Endodermal cell (in vitro differentiated cells): Measurements from ENCODE around the gene PSEN2. TPM values are rescaled to one million over a fixed set of nuclear protein-coding genes. Genes with fewer than 3 reads are reported as not detected.
"Not testable (repeated sequence)": the region's sequence is repeated elsewhere in the genome, so short reads cannot be mapped to it uniquely, and the experiment has no call there.

Experiments used
- DNase-seq: peaks from one replicate; pipeline ENCODE4 v3.0.0-alpha.2; 2017
- H3K27ac ChIP-seq: 2 replicates; pipeline ENCODE4 v1.5.1; 2013; ENCODE audit warnings: mild to moderate bottlenecking, low read depth, low read length, moderate library complexity
- H3K27me3 ChIP-seq: 2 replicates; pipeline ENCODE4 v1.6.1; 2013; ENCODE audit warnings: mild to moderate bottlenecking, low read length, moderate library complexity; ENCODE audit not compliant: insufficient read depth, control insufficient read depth, poor library complexity, severe bottlenecking
- H3K36me3 ChIP-seq: 2 replicates; pipeline ENCODE4 v1.7.0; 2013; ENCODE audit warnings: mild to moderate bottlenecking, low read length, moderate library complexity; ENCODE audit not compliant: control insufficient read depth, insufficient read depth
- H3K4me1 ChIP-seq: one replicate; pipeline ENCODE4 v1.7.0; 2013; ENCODE audit warnings: low read length; ENCODE audit not compliant: control insufficient read depth, insufficient read depth
- H3K4me3 ChIP-seq: 2 replicates; pipeline ENCODE4 v1.5.1; 2013; ENCODE audit warnings: mild to moderate bottlenecking, low read length, moderate library complexity
- H3K9ac ChIP-seq: 2 replicates; pipeline ENCODE4 v1.6.1; 2013; ENCODE audit warnings: mild to moderate bottlenecking, low read length, moderate library complexity; ENCODE audit not compliant: poor library complexity, severe bottlenecking; ENCODE audit errors: extremely low read depth
- H3K9me3 ChIP-seq: 2 replicates; pipeline ENCODE4 v1.6.1; 2013; ENCODE audit warnings: mild to moderate bottlenecking, low read length, moderate library complexity; ENCODE audit not compliant: control insufficient read depth
- H3K27ac Mint-ChIP-seq: 2 replicates; pipeline ENCODE4 v1.8.0; 2020; ENCODE audit warnings: mixed read lengths
- H3K27me3 Mint-ChIP-seq: 2 replicates; pipeline ENCODE4 v1.8.0; 2021; ENCODE audit warnings: mild to moderate bottlenecking, mixed read lengths; ENCODE audit not compliant: insufficient read depth
- H3K36me3 Mint-ChIP-seq: 2 replicates; pipeline ENCODE4 v1.8.0; 2020; ENCODE audit warnings: low read depth, mixed read lengths
- H3K4me1 Mint-ChIP-seq: 2 replicates; pipeline ENCODE4 v1.8.0; 2020; ENCODE audit warnings: mixed read lengths
- H3K4me3 Mint-ChIP-seq: 2 replicates; pipeline ENCODE4 v1.8.0; 2020; ENCODE audit warnings: mild to moderate bottlenecking, moderate library complexity, mixed read lengths
- H3K9me3 Mint-ChIP-seq: 2 replicates; pipeline ENCODE4 v1.8.0; 2020; ENCODE audit warnings: mild to moderate bottlenecking, mixed read lengths
- WGBS, 2 experiments: methylation state at CpG; one replicate each; pipeline versions ENCODE4 v1.1.5 to v1.1.7; 2013; ENCODE audit warnings: missing lambda C conversion rate in 2 of 2, mixed read lengths in 1 of 2; ENCODE audit not compliant: insufficient coverage in 1 of 2, insufficient read length in 1 of 2; 5-methylcytosine and 5-hydroxymethylcytosine counted together
- total RNA-seq, 2 donors: library from RNA; stranded (reverse); fragmentation: NEBNext Ultra II Directional in 1 of 2; extraction: Animal tissue kit (Norgen Biotek cat#: 25700) in 1 of 2; gene quantifications; 2 replicates in 1 of 2; 3 replicates in 1 of 2; pipeline ENCODE4 v1.2.1, GENCODE V29; 2021
- TF ChIP-seq, protein P1 (sequence below): fragments of 200-600 bp; sonication (generic); conservative IDR thresholded peaks from 2 replicates; pipeline ENCODE4 v1.5.0; 2021; ENCODE audit warnings: antibody characterized with exemption, mild to moderate bottlenecking

Gene PSEN2
- total RNA-seq, 2 donors from 2014 or later: 21.5 to 25.2 TPM

GRCh38 chr1:226921504-226921903 is 51.1 kb downstream of the PSEN2 start:
- H3K9me3 Mint-ChIP-seq: no peaks in the 10 kb centered on the region
- no peak overlapping the region for H3K9ac ChIP-seq
- H3K9me3 ChIP-seq: no peaks in the 10 kb centered on the region
- no peak for DNase-seq
- no peaks in the 10 kb centered on the region for H3K36me3 Mint-ChIP-seq
- no peak overlapping the region for H3K27ac Mint-ChIP-seq
- WGBS, 2 experiments: 93 to 97% methylated on average over 5 of the region's 5 CpGs
- H3K4me1 Mint-ChIP-seq: no peaks in the 10 kb centered on the region
- H3K4me3 ChIP-seq: no peak overlapping the region
- H3K4me3 Mint-ChIP-seq: no peak overlapping the region
- no peaks in the 10 kb centered on the region for H3K27me3 ChIP-seq
- H3K36me3 ChIP-seq: no peaks in the 10 kb centered on the region
- H3K27me3 Mint-ChIP-seq: no peaks in the 10 kb centered on the region
- H3K4me1 ChIP-seq: no peaks in the 10 kb centered on the region
- H3K27ac ChIP-seq: no peak overlapping the region
- TF ChIP-seq, protein P1, sequence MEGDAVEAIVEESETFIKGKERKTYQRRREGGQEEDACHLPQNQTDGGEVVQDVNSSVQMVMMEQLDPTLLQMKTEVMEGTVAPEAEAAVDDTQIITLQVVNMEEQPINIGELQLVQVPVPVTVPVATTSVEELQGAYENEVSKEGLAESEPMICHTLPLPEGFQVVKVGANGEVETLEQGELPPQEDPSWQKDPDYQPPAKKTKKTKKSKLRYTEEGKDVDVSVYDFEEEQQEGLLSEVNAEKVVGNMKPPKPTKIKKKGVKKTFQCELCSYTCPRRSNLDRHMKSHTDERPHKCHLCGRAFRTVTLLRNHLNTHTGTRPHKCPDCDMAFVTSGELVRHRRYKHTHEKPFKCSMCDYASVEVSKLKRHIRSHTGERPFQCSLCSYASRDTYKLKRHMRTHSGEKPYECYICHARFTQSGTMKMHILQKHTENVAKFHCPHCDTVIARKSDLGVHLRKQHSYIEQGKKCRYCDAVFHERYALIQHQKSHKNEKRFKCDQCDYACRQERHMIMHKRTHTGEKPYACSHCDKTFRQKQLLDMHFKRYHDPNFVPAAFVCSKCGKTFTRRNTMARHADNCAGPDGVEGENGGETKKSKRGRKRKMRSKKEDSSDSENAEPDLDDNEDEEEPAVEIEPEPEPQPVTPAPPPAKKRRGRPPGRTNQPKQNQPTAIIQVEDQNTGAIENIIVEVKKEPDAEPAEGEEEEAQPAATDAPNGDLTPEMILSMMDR: no peak

- not testable (repeated sequence) for H3K4me1 ChIP-seq, H3K36me3 Mint-ChIP-seq, DNase-seq, H3K27me3 ChIP-seq, H3K9me3 ChIP-seq, H3K27ac Mint-ChIP-seq, H3K4me3 Mint-ChIP-seq, H3K4me1 Mint-ChIP-seq, H3K36me3 ChIP-seq, H3K27me3 Mint-ChIP-seq, H3K27ac ChIP-seq, H3K4me3 ChIP-seq, H3K9ac ChIP-seq
- H3K9me3 Mint-ChIP-seq: peaks cover 14% of the 10 kb centered on the region
- 80 to 90% methylated on average over 1 to 2 of the region's 5 CpGs for WGBS, 2 experiments
These were observed 59.1 kb downstream of the PSEN2 start for GRCh38 chr1:226929260-226930111.

GRCh38 chr1:226934483-226935237 is 64.2 kb downstream of the PSEN2 start:
- Histone ChIP-seq H3K27ac (no peak overlapping the region), H3K36me3 (no peaks in the 10 kb centered on the region), H3K9ac (no peak overlapping the region), H3K4me3 (no peak overlapping the region), H3K9me3 (peaks cover 20% of the 10 kb centered on the region), H3K27me3 (no peaks in the 10 kb centered on the region), H3K4me1 (no peaks in the 10 kb centered on the region)
- Mint-ChIP-seq H3K4me3 (no peak overlapping the region), H3K4me1 (peaks cover 5% of the 10 kb centered on the region), H3K36me3 (no peaks in the 10 kb centered on the region), H3K9me3 (peaks cover 13% of the 10 kb centered on the region), H3K27ac (no peak overlapping the region), H3K27me3 (no peaks in the 10 kb centered on the region)
- TF ChIP-seq, protein P1: no peak
- DNase-seq: no peak
- whole genome bisulfite sequencing, 2 experiments: 97 to 100% methylated on average over 2 to 3 of the region's 3 CpGs
